H9 (cell line): ENCODE measurements around the gene TOR1B. TPM values are rescaled to one million over a fixed set of nuclear protein-coding genes. Genes with fewer than 3 reads are reported as not detected.
"Not testable (repeated sequence)": the region's sequence is repeated elsewhere in the genome, so short reads cannot be mapped to it uniquely, and the experiment has no call there.

Experiments
- DNase-seq: peaks from one replicate; pipeline ENCODE4 v3.0.0-alpha.2; 2017
- H2AFZ ChIP-seq: one replicate; pipeline ENCODE4 v1.6.1; 2013; ENCODE audit warnings: mild to moderate bottlenecking, low read length, control low read depth, moderate library complexity
- H2AK5ac ChIP-seq: 2 replicates; pipeline ENCODE4 v1.6.1; 2013; ENCODE audit warnings: low read length, control low read depth, mixed read lengths; ENCODE audit not compliant: insufficient read length
- H2BK120ac ChIP-seq: one replicate; pipeline ENCODE4 v1.6.1; 2013; ENCODE audit warnings: low read depth, mild to moderate bottlenecking, low read length, control low read depth, inconsistent platforms; ENCODE audit not compliant: poor library complexity, severe bottlenecking
- H2BK12ac ChIP-seq: 2 replicates; pipeline ENCODE4 v1.6.1; 2013; ENCODE audit warnings: low read length, control low read depth, mixed read lengths, low read depth; ENCODE audit not compliant: insufficient read length
- H2BK15ac ChIP-seq: 2 replicates; pipeline ENCODE4 v1.6.1; 2013; ENCODE audit warnings: low read depth, low read length, control low read depth
- H2BK20ac ChIP-seq: one replicate; pipeline ENCODE4 v1.6.1; 2013; ENCODE audit warnings: low read depth, mild to moderate bottlenecking, low read length, control low read depth, inconsistent platforms; ENCODE audit not compliant: poor library complexity, severe bottlenecking
- H2BK5ac ChIP-seq: 2 replicates; pipeline ENCODE4 v1.6.1; 2013; ENCODE audit warnings: low read length, control low read depth, mixed read lengths; ENCODE audit not compliant: insufficient read length
- H3K14ac ChIP-seq: 2 replicates; pipeline ENCODE4 v1.6.1; 2013; ENCODE audit warnings: low read length, control low read depth; ENCODE audit not compliant: insufficient read depth
- H3K18ac ChIP-seq: 2 replicates; pipeline ENCODE4 v1.6.1; 2013; ENCODE audit warnings: low read depth, mild to moderate bottlenecking, mixed read lengths, low read length, control low read depth; ENCODE audit not compliant: insufficient read length
- H3K23ac ChIP-seq: 2 replicates; pipeline ENCODE4 v1.6.1; 2013; ENCODE audit warnings: low read length, control low read depth, mixed read lengths, low read depth; ENCODE audit not compliant: insufficient read length
- H3K23me2 ChIP-seq: 2 replicates; pipeline ENCODE4 v1.6.1; 2013; ENCODE audit warnings: low read depth, mild to moderate bottlenecking, mixed read lengths, low read length, control low read depth; ENCODE audit not compliant: insufficient read length, poor library complexity, severe bottlenecking
- H3K27ac ChIP-seq: 2 replicates; pipeline ENCODE4 v1.5.1; 2013; ENCODE audit warnings: low read length, control low read depth, mixed read lengths, low read depth; ENCODE audit not compliant: insufficient read length
- H3K27me3 ChIP-seq: 2 replicates; pipeline ENCODE4 v1.6.1; 2013; ENCODE audit warnings: low read length, control low read depth, inconsistent platforms; ENCODE audit not compliant: insufficient read depth
- H3K4ac ChIP-seq: 2 replicates; pipeline ENCODE4 v1.6.1; 2013; ENCODE audit warnings: low read depth, mild to moderate bottlenecking, control low read depth, inconsistent platforms, low read length, moderate library complexity
- H3K4me1 ChIP-seq: 2 replicates; pipeline ENCODE4 v1.6.1; 2013; ENCODE audit warnings: low read length, control low read depth, inconsistent platforms; ENCODE audit not compliant: insufficient read depth
- H3K4me2 ChIP-seq: 2 replicates; pipeline ENCODE4 v1.6.1; 2013; ENCODE audit warnings: low read length, control low read depth, mixed read lengths; ENCODE audit not compliant: insufficient read length, insufficient read depth
- H3K56ac ChIP-seq: 2 replicates; pipeline ENCODE4 v1.6.1; 2013; ENCODE audit warnings: low read depth, mild to moderate bottlenecking, mixed read lengths, low read length, control low read depth; ENCODE audit not compliant: insufficient read length
- H3K79me1 ChIP-seq: 2 replicates; pipeline ENCODE4 v1.6.1; 2013; ENCODE audit warnings: low read depth, mild to moderate bottlenecking, moderate library complexity, low read length, control low read depth, inconsistent platforms; ENCODE audit not compliant: insufficient read depth, poor library complexity, severe bottlenecking
- H3K79me2 ChIP-seq: 2 replicates; pipeline ENCODE4 v1.6.1; 2013; ENCODE audit warnings: low read length, control low read depth, inconsistent platforms; ENCODE audit not compliant: insufficient read depth
- H3K9ac ChIP-seq: 2 replicates; pipeline ENCODE4 v1.6.1; 2013; ENCODE audit warnings: low read length, control low read depth, mixed read lengths; ENCODE audit not compliant: insufficient read length; ENCODE audit errors: extremely low read depth
- H3K9me3 ChIP-seq: one replicate; pipeline ENCODE4 v1.6.1; 2013; ENCODE audit warnings: low read depth, low read length, inconsistent platforms; ENCODE audit not compliant: control insufficient read depth
- H3T11ph ChIP-seq: one replicate; pipeline ENCODE4 v1.6.1; 2013; ENCODE audit warnings: mild to moderate bottlenecking, low read length, control low read depth, inconsistent platforms
- H4K20me1 ChIP-seq: one replicate; pipeline ENCODE4 v1.6.1; 2013; ENCODE audit not compliant: control insufficient read depth, insufficient read length, insufficient read depth
- H4K5ac ChIP-seq: 2 replicates; pipeline ENCODE4 v1.6.1; 2013; ENCODE audit warnings: low read depth, mild to moderate bottlenecking, mixed read lengths, low read length, control low read depth; ENCODE audit not compliant: insufficient read length
- H4K8ac ChIP-seq: replicated peaks from 2 replicates; pipeline ENCODE4 v1.6.1; 2013; ENCODE audit warnings: low read length, control low read depth, mixed read lengths, low read depth; ENCODE audit not compliant: insufficient read length
- H4K91ac ChIP-seq: 2 replicates; pipeline ENCODE4 v1.6.1; 2013; ENCODE audit warnings: low read depth, mild to moderate bottlenecking, moderate library complexity, mixed read lengths, low read length, control low read depth; ENCODE audit not compliant: insufficient read length
- H3K27ac Mint-ChIP-seq, 3 experiments: 2 replicates in 2 of 3; 3 replicates in 1 of 3; pipeline ENCODE4 v1.8.0; 2020 to 2021; ENCODE audit warnings: mixed read lengths in 3 of 3, mild to moderate bottlenecking in 1 of 3, moderate library complexity in 1 of 3
- H3K27me3 Mint-ChIP-seq: 2 replicates; pipeline ENCODE4 v1.8.0; 2021; ENCODE audit warnings: low read depth, mild to moderate bottlenecking, moderate library complexity, mixed read lengths
- H3K36me3 Mint-ChIP-seq, 3 experiments: 2 replicates in 2 of 3; 3 replicates in 1 of 3; pipeline ENCODE4 v1.8.0; 2020 to 2021; ENCODE audit warnings: low read depth in 3 of 3, mixed read lengths in 3 of 3; ENCODE audit not compliant: insufficient read depth in 1 of 3
- H3K4me1 Mint-ChIP-seq, 2 experiments: 2 replicates each; pipeline ENCODE4 v1.8.0; 2020; ENCODE audit warnings: mixed read lengths in 2 of 2
- H3K4me3 Mint-ChIP-seq, 2 experiments: 2 replicates in 1 of 2; 3 replicates in 1 of 2; pipeline ENCODE4 v1.8.0; 2020 to 2021; ENCODE audit warnings: mild to moderate bottlenecking in 2 of 2, mixed read lengths in 2 of 2, moderate library complexity in 1 of 2
- H3K9me3 Mint-ChIP-seq, 2 experiments: 2 replicates in 1 of 2; 3 replicates in 1 of 2; pipeline ENCODE4 v1.8.0; 2020; ENCODE audit warnings: mild to moderate bottlenecking in 2 of 2, mixed read lengths in 2 of 2, moderate library complexity in 1 of 2
- CTCF ChIP-seq: fragments of 200-600 bp; sonication (generic); conservative IDR thresholded peaks from 3 replicates; pipeline ENCODE4 v1.8.0; 2021; ENCODE audit warnings: antibody characterized with exemption, mild to moderate bottlenecking
- WGBS: extraction: QIAGEN DNeasy Blood & Tissue Kit; methylation state at CpG from one replicate; pipeline ENCODE4 v1.1.7; 2013; ENCODE audit warnings: missing lambda C conversion rate, low lambda C conversion rate, mixed read lengths; ENCODE audit not compliant: insufficient read length; ENCODE audit errors: extremely low coverage; 5-methylcytosine and 5-hydroxymethylcytosine counted together
- total RNA-seq: library from RNA; stranded (reverse); gene quantifications from 2 replicates; pipeline ENCODE4 v1.2.1, GENCODE V29; 2021

Gene TOR1B
- total RNA-seq, 1 experiment from 2014 or later, result 18.1 TPM

DNA sequence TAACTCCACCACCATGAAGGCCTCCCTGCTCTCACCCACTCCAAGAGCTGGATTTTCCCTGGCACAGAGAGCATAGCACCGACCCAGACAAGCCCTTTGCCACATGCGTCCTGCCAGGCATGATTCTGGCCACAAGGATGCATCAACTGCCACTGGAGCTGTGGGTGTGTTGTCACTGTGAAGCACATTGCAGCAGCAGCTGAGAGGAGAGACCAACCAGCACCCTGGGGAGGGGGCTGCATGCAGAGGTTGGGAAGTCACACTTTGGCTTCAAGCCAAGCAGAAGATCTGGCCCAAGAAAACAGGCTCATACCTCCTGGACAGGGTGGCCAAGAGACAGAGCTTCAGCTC is 27.6 kb upstream of the TOR1B start:
- H3K14ac ChIP-seq, result no peak overlapping the region
- H3K27ac ChIP-seq, result no peak overlapping the region
- H4K8ac ChIP-seq, result no peak overlapping the region
- H3K18ac ChIP-seq, result no peak overlapping the region
- no peak overlapping the region for H3K23ac ChIP-seq
- H3K27ac Mint-ChIP-seq, result no peak overlapping the region
- H3K9me3 ChIP-seq, result no peaks in the 10 kb centered on the region
- peaks cover 2% of the 10 kb centered on the region for H4K20me1 ChIP-seq
- H3K4me2 ChIP-seq, result no peak overlapping the region
- H3K4me3 Mint-ChIP-seq, result no peak overlapping the region
- H3K4ac ChIP-seq, result no peak overlapping the region
- H2AFZ ChIP-seq, result no peak overlapping the region
- no CpG with 5 or more reads among the region's 2 CpGs for WGBS
- H3K9me3 Mint-ChIP-seq, result no peaks in the 10 kb centered on the region
- no peaks in the 10 kb centered on the region for H3K23me2 ChIP-seq
- H3K36me3 Mint-ChIP-seq, result no peaks in the 10 kb centered on the region
- no peak overlapping the region for H4K5ac ChIP-seq
- H2BK120ac ChIP-seq, result no peak overlapping the region
- no peak overlapping the region for H3K56ac ChIP-seq
- H3K27me3 Mint-ChIP-seq, result peaks cover 18% of the 10 kb centered on the region
- H4K91ac ChIP-seq, result no peak overlapping the region
- no peaks in the 10 kb centered on the region for H3K79me2 ChIP-seq
- H3K9ac ChIP-seq, result no peak overlapping the region
- no peak for TF ChIP-seq CTCF
- H3K27me3 ChIP-seq, result no peaks in the 10 kb centered on the region
- no peak overlapping the region for H2BK20ac ChIP-seq
- no peak overlapping the region for H2BK15ac ChIP-seq
- H3K79me1 ChIP-seq, result no peaks in the 10 kb centered on the region
- DNase-seq, result no peak
- peaks cover 10 to 12% of the 10 kb centered on the region in 2 experiments for H3K4me1 Mint-ChIP-seq
- no peaks in the 10 kb centered on the region for H3K4me1 ChIP-seq
- no peak overlapping the region for H3T11ph ChIP-seq
- no peak overlapping the region for H2AK5ac ChIP-seq
- no peak overlapping the region for H2BK5ac ChIP-seq
- H2BK12ac ChIP-seq, result no peak overlapping the region

DNA sequence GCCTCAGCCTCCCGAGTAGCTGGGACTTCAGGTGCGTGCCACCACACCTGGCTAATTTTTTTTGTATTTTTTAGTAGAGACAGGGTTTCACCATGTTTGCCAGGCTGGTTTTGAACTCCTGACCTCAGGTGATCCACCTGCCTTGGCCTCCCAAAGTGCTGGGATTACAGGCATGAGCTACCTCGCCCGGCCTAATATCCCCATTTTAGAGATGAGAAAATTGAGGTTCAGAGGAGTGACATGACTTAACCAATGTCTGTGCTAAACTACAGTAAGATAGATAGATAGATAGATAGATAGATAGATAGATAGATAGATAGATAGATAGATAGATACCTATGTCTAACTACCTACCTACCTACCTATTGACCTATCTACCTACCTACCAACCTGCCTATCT is 26.9 kb upstream of the TOR1B start:
- not testable (repeated sequence) for H3K14ac ChIP-seq, H3K9me3 Mint-ChIP-seq, H3K23ac ChIP-seq, H3K18ac ChIP-seq, H3K23me2 ChIP-seq, H3K79me2 ChIP-seq, H2BK20ac ChIP-seq, H2BK120ac ChIP-seq, H3K36me3 Mint-ChIP-seq, H3K27me3 ChIP-seq, DNase-seq, H4K5ac ChIP-seq, H4K8ac ChIP-seq, H4K91ac ChIP-seq, H2BK5ac ChIP-seq, H3K56ac ChIP-seq, H3K4ac ChIP-seq, H4K20me1 ChIP-seq, H3K9ac ChIP-seq, H3K4me2 ChIP-seq, H3K79me1 ChIP-seq, H2BK15ac ChIP-seq, H3K27ac ChIP-seq, H2AK5ac ChIP-seq, H3K4me1 ChIP-seq, H2AFZ ChIP-seq, H3T11ph ChIP-seq, H3K4me3 Mint-ChIP-seq, H2BK12ac ChIP-seq, H3K27ac Mint-ChIP-seq, H3K9me3 ChIP-seq
- WGBS, result no CpG with 5 or more reads among the region's 4 CpGs
- H3K4me1 Mint-ChIP-seq, result peaks cover 10 to 12% of the 10 kb centered on the region in 2 experiments
- H3K27me3 Mint-ChIP-seq, result peaks cover 18% of the 10 kb centered on the region
